Tibial nerve (tissue), 4 donors: ENCODE results near the gene TMPRSS6.

Experiments
- EP300 ChIP-seq, 2 donors: sonication (generic); formaldehyde crosslinking; IDR thresholded peaks; one replicate each; pipeline ENCODE4 v1.6.1; 2017; ENCODE audit warnings: antibody characterized with exemption in 2 of 2, mild to moderate bottlenecking in 1 of 2
- TF ChIP-seq, protein P1 (sequence below), 5 experiments: fragments of 200-600 bp in 3 of 5; fragments of 450-650 bp in 2 of 5; sonication (generic) in 3 of 5; IDR thresholded peaks; one replicate each; pipeline ENCODE4 v1.5.1; 2016 to 2019; ENCODE audit warnings: antibody characterized with exemption in 5 of 5, mild to moderate bottlenecking in 3 of 5, moderate library complexity in 2 of 5

DNA sequence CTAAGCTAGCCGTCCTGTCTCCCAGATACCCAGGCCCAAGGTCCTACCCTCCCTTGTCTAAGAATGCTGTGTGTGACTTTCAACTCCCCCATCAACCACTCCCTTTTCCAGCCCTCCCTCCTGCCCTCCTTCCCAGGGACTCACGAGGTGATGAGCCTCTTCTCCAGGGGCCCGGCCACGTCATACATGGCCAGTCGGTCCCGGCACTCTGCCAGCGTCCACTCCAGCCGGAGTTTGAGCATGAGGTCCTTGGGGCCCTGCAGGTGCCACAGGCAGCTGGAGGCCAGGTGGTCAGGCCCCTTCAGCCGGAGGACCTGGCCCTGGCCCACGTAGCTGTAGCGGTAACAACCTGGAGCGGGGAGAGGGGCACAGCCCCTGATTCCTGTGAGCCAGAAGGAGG is 20.1 kb downstream of the TMPRSS6 start:
- TF ChIP-seq, protein P1, sequence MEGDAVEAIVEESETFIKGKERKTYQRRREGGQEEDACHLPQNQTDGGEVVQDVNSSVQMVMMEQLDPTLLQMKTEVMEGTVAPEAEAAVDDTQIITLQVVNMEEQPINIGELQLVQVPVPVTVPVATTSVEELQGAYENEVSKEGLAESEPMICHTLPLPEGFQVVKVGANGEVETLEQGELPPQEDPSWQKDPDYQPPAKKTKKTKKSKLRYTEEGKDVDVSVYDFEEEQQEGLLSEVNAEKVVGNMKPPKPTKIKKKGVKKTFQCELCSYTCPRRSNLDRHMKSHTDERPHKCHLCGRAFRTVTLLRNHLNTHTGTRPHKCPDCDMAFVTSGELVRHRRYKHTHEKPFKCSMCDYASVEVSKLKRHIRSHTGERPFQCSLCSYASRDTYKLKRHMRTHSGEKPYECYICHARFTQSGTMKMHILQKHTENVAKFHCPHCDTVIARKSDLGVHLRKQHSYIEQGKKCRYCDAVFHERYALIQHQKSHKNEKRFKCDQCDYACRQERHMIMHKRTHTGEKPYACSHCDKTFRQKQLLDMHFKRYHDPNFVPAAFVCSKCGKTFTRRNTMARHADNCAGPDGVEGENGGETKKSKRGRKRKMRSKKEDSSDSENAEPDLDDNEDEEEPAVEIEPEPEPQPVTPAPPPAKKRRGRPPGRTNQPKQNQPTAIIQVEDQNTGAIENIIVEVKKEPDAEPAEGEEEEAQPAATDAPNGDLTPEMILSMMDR (IDR thresholded peaks at IDR 0.05) = no peak
- no peak for TF ChIP-seq EP300 (IDR thresholded peaks at IDR 0.05)
